Fibroblast of mammary gland (primary cell): Measurements from ENCODE around the gene UNG.

ENCODE experiments used
- DNase-seq: peaks from one replicate; pipeline ENCODE4 v3.0.0-alpha.2; 2010; ENCODE audit warnings: low read depth
- H3K4me3 ChIP-seq: 2 replicates; pipeline ENCODE4 v1.5.1; 2011; ENCODE audit warnings: low read depth, mild to moderate bottlenecking, low read length, moderate library complexity; ENCODE audit not compliant: control insufficient read depth
- CTCF ChIP-seq: conservative IDR thresholded peaks from 2 replicates; pipeline ENCODE4 v1.5.1; 2011; ENCODE audit warnings: low read depth, low read length, inconsistent platforms; ENCODE audit not compliant: control insufficient read depth, insufficient read depth

Gene UNG

GRCh38 chr12:109056891-109057290, 40.5 kb upstream of the UNG start:
- no peak for DNase-seq
- H3K4me3 ChIP-seq, result no peak overlapping the region
- no peak for TF ChIP-seq CTCF

GRCh38 chr12:109057376-109057775, 40.0 kb upstream of the UNG start:
- H3K4me3 ChIP-seq, result no peak overlapping the region
- no peak for DNase-seq
- TF ChIP-seq CTCF, result no peak

- DNase-seq, result no peak
- no peak for TF ChIP-seq CTCF
- H3K4me3 ChIP-seq, result no peak overlapping the region
Observed at GRCh38 chr12:109058773-109059172, 38.6 kb upstream of the UNG start.

- H3K4me3 ChIP-seq, result no peak overlapping the region
- TF ChIP-seq CTCF, result no peak
- DNase-seq, result no peak
Observed at GRCh38 chr12:109064143-109064542, 33.3 kb upstream of the UNG start.

- no peak overlapping the region for H3K4me3 ChIP-seq
- no peak for DNase-seq
- TF ChIP-seq CTCF, result no peak
Observed at GRCh38 chr12:109065154-109065852, 32.1 kb upstream of the UNG start.

GRCh38 chr12:109065853-109066193, 31.6 kb upstream of the UNG start:
- no peak for TF ChIP-seq CTCF
- DNase-seq, result no peak
- no peak overlapping the region for H3K4me3 ChIP-seq
